A549 (cell line): ENCODE results near the gene FBXL15.

Experiments
- CHD4 ChIP-seq: fragments of 200-600 bp; sonication (generic); IDR thresholded peaks from 2 replicates; pipeline ENCODE4 v1.6.1; 2016; ENCODE audit warnings: antibody characterized with exemption, mild to moderate bottlenecking, borderline replicate concordance
- CTCF ChIP-seq: fragments of >200 bp; sonication (Bioruptor Twin); formaldehyde crosslinking; IDR thresholded peaks from 3 replicates; pipeline ENCODE4 v1.5.1; 2016
- EP300 ChIP-seq, 2 experiments: fragments of >200 bp; sonication (Bioruptor Twin); formaldehyde crosslinking; IDR thresholded peaks; 2 replicates in 1 of 2; 3 replicates in 1 of 2; pipeline ENCODE4 v1.6.1; 2016 to 2017
- HDAC2 ChIP-seq: fragments of 200-600 bp; sonication (generic); IDR thresholded peaks from 2 replicates; pipeline ENCODE4 v1.6.1; 2016
- HMGXB4 ChIP-seq: fragments of 250-450 bp; sonication (Bioruptor Pico); IDR thresholded peaks from 2 replicates; pipeline ENCODE4 v1.5.0; 2021; ENCODE audit warnings: mild to moderate bottlenecking, moderate library complexity, borderline replicate concordance
- HOXB13 ChIP-seq: fragments of 250-450 bp; sonication (Bioruptor Pico); IDR thresholded peaks from 2 replicates; pipeline ENCODE4 v1.5.0; 2020; ENCODE audit warnings: low read depth, mild to moderate bottlenecking, moderate library complexity
- JUNB ChIP-seq: fragments of >200 bp; sonication (Bioruptor Twin); formaldehyde crosslinking; IDR thresholded peaks from 2 replicates; pipeline ENCODE4 v1.6.1; 2016
- PBX3 ChIP-seq: IDR thresholded peaks from 2 replicates; pipeline ENCODE4 v1.6.1; 2012
- POLR2A ChIP-seq: IDR thresholded peaks from 2 replicates; pipeline ENCODE4 v1.6.1; 2012; ENCODE audit warnings: mild to moderate bottlenecking, low read length
- RAD21 ChIP-seq, 2 experiments: fragments of >200 bp in 1 of 2; sonication (Bioruptor Twin) in 1 of 2; formaldehyde crosslinking in 1 of 2; IDR thresholded peaks in 1 of 2; conservative IDR thresholded peaks in 1 of 2; 2 replicates in 1 of 2; 3 replicates in 1 of 2; pipeline ENCODE4 v1.6.1; 2012 to 2018; ENCODE audit warnings: inconsistent platforms in 1 of 2
- REST ChIP-seq: fragments of 200-600 bp; sonication (generic); IDR thresholded peaks from 2 replicates; pipeline ENCODE4 v1.6.1; 2016; ENCODE audit warnings: antibody characterized with exemption, mild to moderate bottlenecking, moderate library complexity

- no peak for TF ChIP-seq CTCF
- no peak for TF ChIP-seq JUNB
- TF ChIP-seq HOXB13 (CRISPR knock-in tag) = no peak
- TF ChIP-seq CHD4 = no peak
- TF ChIP-seq EP300 (IDR thresholded peaks at IDR 0.05) = no peak
- peak; percentile 95 for TF ChIP-seq REST
- TF ChIP-seq POLR2A = 0 out of 2 replicates have a peak, but pooled peaks have one; percentile 14
- TF ChIP-seq HMGXB4 (CRISPR knock-in tag) = no peak
- no peak for TF ChIP-seq RAD21 (conservative IDR thresholded peaks at IDR 0.05 in 1 of 2, IDR thresholded peaks at IDR 0.05 in 1 of 2)
- no peak for TF ChIP-seq PBX3
- no peak for TF ChIP-seq HDAC2
Measured at GRCh38 chr10:102419269-102420180, 1.1 kb upstream of the FBXL15 start.
